K562 (cell line): ENCODE data around the gene EPB41L1. TPM values are rescaled to one million over a fixed set of nuclear protein-coding genes. Genes with fewer than 3 reads are reported as not detected.

Experiments used
- ATAC-seq: fragments of 200-7000 bp; cut with Tn5 transposase; 3 replicates; pipeline ENCODE4 v1.9.1; 2020; ENCODE audit warnings: moderate library complexity
- BruUV-seq: library from RNA; stranded (reverse); fragments of 400-500 nt; replicated peaks from 2 replicates; lab custom pipeline; 2021; lab: Mats Ljungman, UMichigan
- CTCF ChIA-PET: fragments of 300-600 bp; formaldehyde crosslinking; extraction: SDS; loops from one replicate; lab custom pipeline; 2021; ENCODE audit warnings: low intra/inter-chr PET ratio; lab: Yijun Ruan, JAX
- POLR2A ChIA-PET: fragments of 300-600, 350-650 bp; sonication (Branson Sonifier 250); formaldehyde crosslinking; extraction: SDS; loops from one replicate; lab custom pipeline; 2021; ENCODE audit warnings: antibody characterized with exemption, inconsistent platforms; lab: Yijun Ruan, JAX
- DNase-seq, 4 experiments: peaks; one replicate each; pipeline versions ENCODE4 v3.0.0 to v3.0.0-alpha.2; 2011 to 2018; ENCODE audit warnings: low spot score in 3 of 4, mixed read lengths in 3 of 4; ENCODE audit errors: extremely low read depth in 1 of 4
- FAIRE-seq: peaks from 2 replicates; lab custom pipeline; 2011; peaks lifted over from hg19 to GRCh38; lab: Jason Lieb, UNC
- H2AFZ ChIP-seq: 2 replicates; pipeline ENCODE4 v1.6.0; 2011; ENCODE audit warnings: low read depth, low read length, control low read depth, inconsistent platforms
- H3K27ac ChIP-seq: fragments of 200-600 bp; 3 replicates; pipeline ENCODE4 v1.8.0; 2011; ENCODE audit warnings: low read depth, mild to moderate bottlenecking, control low read depth, inconsistent platforms, low read length, moderate library complexity, mixed read lengths; ENCODE audit errors: extremely low read depth
- H3K27me3 ChIP-seq, 2 experiments: fragments of 300-600 bp in 1 of 2; 2 replicates in 1 of 2; 3 replicates in 1 of 2; pipeline versions ENCODE4 v1.6.0 to v1.8.0; 2011; ENCODE audit warnings: inconsistent platforms in 2 of 2, low read length in 2 of 2, mild to moderate bottlenecking in 1 of 2, mixed read lengths in 1 of 2, moderate library complexity in 1 of 2; ENCODE audit not compliant: control insufficient read depth in 2 of 2, insufficient read depth in 2 of 2
- H3K36me3 ChIP-seq: fragments of 300-600 bp; 3 replicates; pipeline ENCODE4 v1.8.0; 2011; ENCODE audit warnings: mild to moderate bottlenecking, low read length, inconsistent platforms; ENCODE audit not compliant: control insufficient read depth, insufficient read depth
- H3K4me1 ChIP-seq, 2 experiments: fragments of 200-600 bp in 1 of 2; replicated peaks in 1 of 2; 2 replicates in 1 of 2; 3 replicates in 1 of 2; pipeline versions ENCODE4 v1.5.1 to v1.8.0; 2011; ENCODE audit warnings: inconsistent platforms in 2 of 2, low read length in 2 of 2, mild to moderate bottlenecking in 1 of 2, mixed read lengths in 1 of 2, moderate library complexity in 1 of 2; ENCODE audit not compliant: control insufficient read depth in 2 of 2, insufficient read depth in 2 of 2
- H3K4me2 ChIP-seq: 2 replicates; pipeline ENCODE4 v1.6.1; 2011; ENCODE audit warnings: low read length, control low read depth, inconsistent platforms, mixed read lengths; ENCODE audit not compliant: insufficient read depth
- H3K4me3 ChIP-seq: fragments of 200-600 bp; sonication (generic), shearing (Covaris generic); 2 replicates; pipeline ENCODE4 v1.5.1; 2016; ENCODE audit warnings: control low read depth, inconsistent platforms
- H3K79me2 ChIP-seq: fragments of 200-600 bp; 3 replicates; pipeline ENCODE4 v1.8.0; 2011; ENCODE audit warnings: low read length, inconsistent platforms; ENCODE audit not compliant: control insufficient read depth, insufficient read depth
- H3K9ac ChIP-seq, 2 experiments: 2 replicates each; pipeline versions ENCODE4 v1.6.0 to v1.6.1; 2011; ENCODE audit warnings: low read depth in 2 of 2, low read length in 2 of 2, control low read depth in 1 of 2, inconsistent platforms in 1 of 2, mild to moderate bottlenecking in 1 of 2, mixed read lengths in 1 of 2; ENCODE audit not compliant: insufficient read depth in 1 of 2
- H3K9me1 ChIP-seq: one replicate; pipeline ENCODE4 v1.6.0; 2011; ENCODE audit warnings: inconsistent platforms, mild to moderate bottlenecking, low read length, moderate library complexity; ENCODE audit not compliant: control insufficient read depth, insufficient read depth
- H3K9me3 ChIP-seq: replicated peaks from 2 replicates; pipeline ENCODE4 v1.5.1; 2011; ENCODE audit warnings: low read depth, low read length, inconsistent platforms; ENCODE audit not compliant: control insufficient read depth, insufficient read depth
- H4K20me1 ChIP-seq: replicated peaks from 2 replicates; pipeline ENCODE4 v1.6.1; 2011; ENCODE audit warnings: low read length, inconsistent platforms, mixed read lengths; ENCODE audit not compliant: control insufficient read depth, insufficient read depth
- ARID3B ChIP-seq: fragments of 250-450 bp; sonication (Bioruptor Pico); IDR thresholded peaks from 2 replicates; pipeline ENCODE4 v1.4.0; 2020; ENCODE audit warnings: borderline replicate concordance
- BRD9 ChIP-seq: fragments of 450-650 bp; IDR thresholded peaks from 2 replicates; pipeline ENCODE4 v1.6.1; 2018; ENCODE audit warnings: low read depth; ENCODE audit not compliant: partially characterized antibody
- C11orf30 ChIP-seq: fragments of 450-650 bp; IDR thresholded peaks from 2 replicates; pipeline ENCODE4 v1.6.1; 2016; ENCODE audit warnings: low read depth, mild to moderate bottlenecking
- CBFA2T3 ChIP-seq: fragments of 450-650 bp; IDR thresholded peaks from 2 replicates; pipeline ENCODE4 v1.6.1; 2017
- FOSL1 ChIP-seq: fragments of 200-800 bp; sonication (Bioruptor generic); conservative IDR thresholded peaks from 2 replicates; pipeline ENCODE4 v1.6.1; 2016; ENCODE audit warnings: missing genetic modification characterization, missing compliant biosample characterization
- FOXA3 ChIP-seq, 2 experiments: fragments of 450-650 bp in 1 of 2; sonication (generic) in 1 of 2; formaldehyde crosslinking; IDR thresholded peaks in 1 of 2; conservative IDR thresholded peaks in 1 of 2; 2 replicates each; pipeline versions ENCODE4 v1.4.0 to v1.8.0; 2020 to 2022; ENCODE audit warnings: mild to moderate bottlenecking in 2 of 2, missing genetic modification reagents in 1 of 2
- FUS ChIP-seq: fragments of 200-400 bp; formaldehyde crosslinking; optimal IDR thresholded peaks from 2 replicates; pipeline ENCODE3; 2017; ENCODE audit warnings: low read depth, low read length
- WHSC1 ChIP-seq: IDR thresholded peaks from one replicate; pipeline ENCODE4 v1.6.1; 2012; ENCODE audit warnings: low read length, control low read depth, inconsistent platforms
- ZNF184 ChIP-seq: sonication (generic); formaldehyde crosslinking; IDR thresholded peaks from 2 replicates; pipeline ENCODE4 v1.5.0; 2020; ENCODE audit warnings: missing genetic modification reagents
- ZNF280B ChIP-seq: fragments of 250-450 bp; sonication (Bioruptor Pico); IDR thresholded peaks from 2 replicates; pipeline ENCODE4 v1.5.1; 2021; ENCODE audit warnings: mild to moderate bottlenecking
- ZNF347 ChIP-seq: fragments of 450-650 bp; formaldehyde crosslinking; IDR thresholded peaks from 2 replicates; pipeline ENCODE4 v1.4.0; 2020; ENCODE audit warnings: low read depth, mild to moderate bottlenecking, moderate library complexity
- ZNF589 ChIP-seq: fragments of 200-800 bp; sonication (Bioruptor generic); IDR thresholded peaks from 2 replicates; pipeline ENCODE4 v1.6.1; 2016; ENCODE audit warnings: low read depth, missing genetic modification characterization, missing compliant biosample characterization
- ZNF655 ChIP-seq: fragments of 250-450 bp; sonication (Bioruptor Pico); IDR thresholded peaks from 2 replicates; pipeline ENCODE4 v1.5.0; 2021
- ZNF717 ChIP-seq: fragments of 250-450 bp; sonication (Bioruptor Pico); IDR thresholded peaks from 2 replicates; pipeline ENCODE4 v1.5.0; 2021
- ZNF780A ChIP-seq: fragments of 250-450 bp; sonication (Bioruptor Pico); IDR thresholded peaks from 2 replicates; pipeline ENCODE4 v1.5.0; 2021; ENCODE audit warnings: mild to moderate bottlenecking
- WGBS: fragments of 100-300 bp; shearing (Covaris generic); methylation state at CpG from one replicate; pipeline ENCODE4 v1.1.6; 2016; ENCODE audit warnings: low coverage, mixed read lengths; ENCODE audit not compliant: insufficient coverage; ENCODE audit errors: missing lambda C conversion rate; 5-methylcytosine and 5-hydroxymethylcytosine counted together
- in situ Hi-C: fragments of 300-500 bp; cut with MboI; formaldehyde crosslinking; loops from 4 replicates; pipeline ENCODE4 v1.15.0; 2018; ENCODE audit warnings: inconsistent platforms, mixed read lengths
- intact Hi-C: fragments of 100-400 bp; cut with micrococcal nuclease; formaldehyde crosslinking; loops from 2 replicates; pipeline ENCODE4 v1.14.2; 2022
- polyA plus RNA-seq, 8 experiments: library from polyadenylated mRNA; depleted of rRNA in 4 of 8; stranded (reverse) in 5 of 8; unstranded in 3 of 8; fragments of >200 nt; fragmentation: Nextera tagmentation in 2 of 8; fragmentation: Illumina TruSeq in 1 of 8; extraction: Ambion mirVana in 2 of 8; extraction: Trizol in 1 of 8; gene quantifications; 2 replicates each; pipeline versions ENCODE4 v1.2.1 to v1.2.3, GENCODE V29; 2011 to 2014; ENCODE audit warnings: inconsistent platforms in 1 of 8, missing spikeins in 1 of 8
- total RNA-seq, 7 experiments: library from RNA; depleted of rRNA in 6 of 7; stranded (reverse); fragments of >200 nt in 6 of 7; fragmentation: Illumina TruSeq in 2 of 7; extraction: Trizol in 2 of 7; gene quantifications; 2 replicates each; pipeline versions ENCODE4 v1.2.1 to v1.2.3, GENCODE V29; 2011 to 2021; ENCODE audit warnings: low replicate concordance in 1 of 7

Gene EPB41L1
- total and polyA plus RNA-seq, 9 of the 15 experiments (the other 6 are each of a cell fraction or from before 2014, with no cell fraction given) = 0.11 to 4.3 (median 1.3) TPM

GRCh38 chr20:36128463-36129159, 25.9 kb upstream of the EPB41L1 start (continued):
- TF ChIP-seq C11orf30 (no peak), FOXA3 (CRISPR knock-in tag; conservative IDR thresholded peaks at IDR 0.05 in 1 of 2, IDR thresholded peaks at IDR 0.05 in 1 of 2) (0 out of 4 replicates have a peak, but pooled peaks of 1 of the 2 experiments have one; percentile 33), FOSL1 (tag) (peak; percentile 78), ZNF655 (CRISPR knock-in tag) (no peak), WHSC1 (no peak), ZNF184 (no peak)

- no TSS peak for BruUV-seq
- Histone ChIP-seq H2AFZ (no peak overlapping the region), H3K27me3 (no peaks in the 10 kb centered on the region), H3K36me3 (no peaks in the 10 kb centered on the region), H4K20me1 (no peaks in the 10 kb centered on the region), H3K4me1 (no peaks in the 10 kb centered on the region), H3K4me2 (no peak overlapping the region), H3K9me3 (no peaks in the 10 kb centered on the region), H3K27ac (no peak overlapping the region), H3K9me1 (no peaks in the 10 kb centered on the region), H3K9ac (no peak overlapping the region), H3K79me2 (no peaks in the 10 kb centered on the region)
- intact Hi-C loops = no loop called here
- ATAC-seq (no peak), FAIRE-seq (no peak), DNase-seq (no peak)
- TF ChIP-seq ARID3B (CRISPR knock-in tag) (no peak), ZNF589 (CRISPR knock-in tag) (no peak), BRD9 (no peak), ZNF280B (CRISPR knock-in tag) (no peak), CBFA2T3 (no peak), ZNF717 (CRISPR knock-in tag) (no peak), ZNF347 (CRISPR knock-in tag) (no peak), FUS (no peak), ZNF780A (CRISPR knock-in tag) (no peak)
- TF ChIP-seq, all 486 proteins: peak for 0
- in situ Hi-C loops = no loop called here
- ChIA-PET CTCF (no interaction called here), POLR2A (interaction anchor here (0.6 kb wide), 1 partner anchor 62 kb away, joined by 3 read pairs; no protein-coding TSS in a partner anchor)
- 34% methylated on average over 7 of the region's 8 CpGs for WGBS
- no peak overlapping the region for H3K4me3 ChIP-seq
Measured at GRCh38 chr20:36129160-36129543, 25.4 kb upstream of the EPB41L1 start.
